Heart right ventricle (tissue), 16 donors: ENCODE data around the gene GAA. TPM values are rescaled to one million over a fixed set of nuclear protein-coding genes. Genes with fewer than 3 reads are reported as not detected.

ENCODE experiments used
- ATAC-seq, 8 donors: fragments of 200-7000 bp; cut with Tn5 transposase; one replicate each; pipeline ENCODE4 v1.9.1; 2020; ENCODE audit warnings: mild to moderate bottlenecking in 8 of 8, moderate library complexity in 8 of 8, moderate number of reproducible peaks in 1 of 8
- DNase-seq, 2 donors: peaks; one replicate each; pipeline ENCODE4 v3.0.0-alpha.2; 2020
- H3K27ac ChIP-seq, 10 donors: fragments of 200-600 bp; sonication (generic) in 2 of 10; one replicate each; pipeline versions ENCODE4 v1.5.0 to v1.8.0; 2020 to 2022; ENCODE audit warnings: mild to moderate bottlenecking in 3 of 10
- H3K27me3 ChIP-seq, 7 donors: fragments of 200-600 bp; one replicate each; pipeline ENCODE4 v1.8.0; 2021 to 2022; ENCODE audit warnings: mild to moderate bottlenecking in 2 of 7
- H3K36me3 ChIP-seq, 9 donors: fragments of 200-600 bp; sonication (generic) in 1 of 9; one replicate each; pipeline versions ENCODE4 v1.5.0 to v1.8.0; 2020 to 2022; ENCODE audit warnings: mild to moderate bottlenecking in 2 of 9
- H3K4me1 ChIP-seq, 9 donors: fragments of 200-600 bp; sonication (generic) in 1 of 9; one replicate each; pipeline versions ENCODE4 v1.5.0 to v1.8.0; 2020 to 2022; ENCODE audit warnings: mild to moderate bottlenecking in 4 of 9
- H3K4me3 ChIP-seq, 10 donors: fragments of 200-600 bp; sonication (generic) in 2 of 10; one replicate each; pipeline versions ENCODE4 v1.5.0 to v1.8.0; 2020 to 2022; ENCODE audit warnings: mild to moderate bottlenecking in 7 of 10, moderate library complexity in 2 of 10
- H3K9me3 ChIP-seq, 11 donors: fragments of 200-600 bp in 10 of 11; sonication (generic) in 2 of 11; one replicate each; pipeline versions ENCODE4 v1.5.0 to v1.8.0; 2013 to 2022; ENCODE audit warnings: mild to moderate bottlenecking in 2 of 11, control low read depth in 1 of 11, moderate library complexity in 1 of 11
- WGBS, 2 donors: extraction: QIAGEN DNeasy Blood & Tissue Kit; methylation state at CpG; one replicate each; pipeline ENCODE4 v1.1.7; 2013; ENCODE audit warnings: inconsistent platforms in 1 of 2; 5-methylcytosine and 5-hydroxymethylcytosine counted together
- intact Hi-C, 10 donors: fragments of 100-400 bp; cut with DNase I; formaldehyde crosslinking; loops; one replicate each; pipeline versions ENCODE4 v1.11.1 to v1.14.2; 2022
- polyA plus RNA-seq, 2 donors: library from polyadenylated mRNA; stranded (reverse); fragments of 200-250 nt; gene quantifications; one replicate each; pipeline ENCODE4 v1.2.3, GENCODE V29; 2013
- total RNA-seq, 10 donors: library from RNA; stranded (reverse); fragmentation: NEBNext Ultra II Directional in 3 of 10; extraction: Animal tissue kit (Norgen Biotek cat#: 25700) in 3 of 10; gene quantifications; one replicate each; pipeline versions ENCODE4 v1.2.1 to v1.2.4, GENCODE V29; 2021 to 2023
- TF ChIP-seq, protein P1 (sequence below), 9 donors: fragments of 200-600 bp; sonication (generic) in 2 of 9; IDR thresholded peaks; one replicate each; pipeline versions ENCODE4 v1.5.0 to v1.8.0; 2021 to 2022; ENCODE audit warnings: antibody characterized with exemption in 9 of 9, mild to moderate bottlenecking in 5 of 9, moderate library complexity in 1 of 9
- donor health status: Arrhythmogenic right ventricular cardiomyopathy.
- donor health status: ischemic (EF 13 %, LVEDD 7.1; RV severe dilation, severe dysfunction).
- donor health status: healthy with polysubstance abuse.
- donor health status: DM: no; HTN: yes; CAD: no.
- donor health status: DM: no; HTN: no; CAD: no.
- donor health status: ischemic (EF 25% LVEDD 6.9; RV normal size, moderate dysfunction).
- donor health status: ischemic (EF 25% LVEDD 5.7; RV mildly dilated, moderate dysfunction).
- donor health status: healthy.
- donor health status: DM: yes; HTN: yes; CAD: no.
- donor health status: Ischemic cardiomyopathy.
- donor health status: ischemic (EF 35%, LVEDD 5.7; RV mildly dilated, moderate dysfunction).
- donor health status: nonischemic (EF 11% LVEDD 7.7; RV severe dilation, severe dysfunction).
- donor health status: DM: yes; HTN: yes; CAD: no.
- donor health status: PGD.
- donor health status: ischemic (EF 29% LVEDD 5.4; RV normal size, mild dysfunction).
- donor health status: nonischemic (EF 23%, LVEDD 6.1; RV moderate dilation, normal function).

Gene GAA
- total and polyA plus RNA-seq, 12 donors = 26.4 to 67.7 (median 49.6) TPM

DNA sequence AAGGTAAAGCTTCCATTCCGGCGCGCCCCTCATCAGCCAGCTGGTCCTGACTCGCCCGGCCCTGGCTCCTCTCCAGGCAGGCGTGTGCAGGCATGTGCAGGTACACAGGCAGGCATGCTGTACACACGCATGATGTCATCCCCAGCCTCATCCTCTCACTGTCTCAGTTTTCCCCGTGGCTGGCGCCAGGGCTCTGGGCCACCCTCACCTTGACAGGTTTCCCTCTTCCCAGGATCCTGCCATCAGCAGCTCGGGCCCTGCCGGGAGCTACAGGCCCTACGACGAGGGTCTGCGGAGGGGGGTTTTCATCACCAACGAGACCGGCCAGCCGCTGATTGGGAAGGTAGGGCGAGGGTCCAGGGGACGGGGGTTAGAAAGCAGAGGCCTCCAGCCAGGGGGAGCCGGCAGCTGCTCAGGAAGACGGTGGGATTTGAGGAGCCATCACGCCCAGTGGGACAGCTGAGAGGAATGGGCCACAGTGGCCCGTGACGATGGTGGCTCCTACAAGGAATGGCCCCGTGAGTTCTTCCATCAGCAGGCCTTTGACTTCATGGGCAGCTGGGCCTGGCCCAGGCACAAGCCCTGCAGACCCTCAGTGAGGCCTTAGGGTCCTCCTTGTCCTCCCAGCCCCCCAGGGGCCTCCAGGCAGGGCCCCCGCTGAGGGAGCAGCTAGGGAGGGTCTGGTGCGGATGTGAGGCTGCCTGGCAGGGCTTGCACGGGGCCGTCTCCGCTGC is 8.5 kb downstream of the GAA start:
- TF ChIP-seq, protein P1, sequence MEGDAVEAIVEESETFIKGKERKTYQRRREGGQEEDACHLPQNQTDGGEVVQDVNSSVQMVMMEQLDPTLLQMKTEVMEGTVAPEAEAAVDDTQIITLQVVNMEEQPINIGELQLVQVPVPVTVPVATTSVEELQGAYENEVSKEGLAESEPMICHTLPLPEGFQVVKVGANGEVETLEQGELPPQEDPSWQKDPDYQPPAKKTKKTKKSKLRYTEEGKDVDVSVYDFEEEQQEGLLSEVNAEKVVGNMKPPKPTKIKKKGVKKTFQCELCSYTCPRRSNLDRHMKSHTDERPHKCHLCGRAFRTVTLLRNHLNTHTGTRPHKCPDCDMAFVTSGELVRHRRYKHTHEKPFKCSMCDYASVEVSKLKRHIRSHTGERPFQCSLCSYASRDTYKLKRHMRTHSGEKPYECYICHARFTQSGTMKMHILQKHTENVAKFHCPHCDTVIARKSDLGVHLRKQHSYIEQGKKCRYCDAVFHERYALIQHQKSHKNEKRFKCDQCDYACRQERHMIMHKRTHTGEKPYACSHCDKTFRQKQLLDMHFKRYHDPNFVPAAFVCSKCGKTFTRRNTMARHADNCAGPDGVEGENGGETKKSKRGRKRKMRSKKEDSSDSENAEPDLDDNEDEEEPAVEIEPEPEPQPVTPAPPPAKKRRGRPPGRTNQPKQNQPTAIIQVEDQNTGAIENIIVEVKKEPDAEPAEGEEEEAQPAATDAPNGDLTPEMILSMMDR (IDR thresholded peaks at IDR 0.05) = no peak
- no peak overlapping the region for H3K27ac ChIP-seq
- no peaks in the 10 kb centered on the region for H3K4me1 ChIP-seq
- no peak overlapping the region for H3K4me3 ChIP-seq
- no peak for ATAC-seq
- intact Hi-C loops = no loop called here
- no peak for DNase-seq
- no peaks in the 10 kb centered on the region for H3K27me3 ChIP-seq
- peaks cover 0 to 5% (median 0%) of the 10 kb centered on the region in 11 donors for H3K9me3 ChIP-seq
- WGBS, 2 donors = 92 to 93% methylated on average over 29 to 30 of the region's 30 CpGs
- H3K36me3 ChIP-seq = peaks cover 0 to 58% (median 0%) of the 10 kb centered on the region in 9 donors

DNA sequence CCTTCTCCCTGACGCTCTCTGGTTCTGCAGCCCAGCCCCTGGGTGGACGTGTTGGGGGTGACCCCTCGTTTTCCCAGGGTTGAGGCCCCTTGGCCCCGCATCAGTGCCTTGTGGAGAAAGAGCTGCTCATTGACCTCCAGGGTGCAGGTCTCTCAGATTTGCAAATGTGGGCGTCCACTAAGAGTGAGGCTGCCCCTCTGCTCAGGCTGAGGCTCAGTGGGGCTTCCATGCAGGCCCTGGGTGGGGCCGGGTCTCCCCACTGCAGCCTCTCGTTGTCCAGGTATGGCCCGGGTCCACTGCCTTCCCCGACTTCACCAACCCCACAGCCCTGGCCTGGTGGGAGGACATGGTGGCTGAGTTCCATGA is 9.0 kb downstream of the GAA start:
- H3K27ac ChIP-seq = no peak overlapping the region
- no peak for ATAC-seq
- H3K36me3 ChIP-seq = peaks cover 0 to 58% (median 0%) of the 10 kb centered on the region in 9 donors
- TF ChIP-seq, protein P1 (IDR thresholded peaks at IDR 0.05) = no peak
- DNase-seq = no peak
- H3K9me3 ChIP-seq = peaks cover 0 to 8% (median 0%) of the 10 kb centered on the region in 11 donors
- no peaks in the 10 kb centered on the region for H3K4me1 ChIP-seq
- WGBS, 2 donors = 86 to 89% methylated on average over 9 of the region's 9 CpGs
- H3K27me3 ChIP-seq = no peaks in the 10 kb centered on the region
- H3K4me3 ChIP-seq = no peak overlapping the region
- intact Hi-C loops = no loop called here

DNA sequence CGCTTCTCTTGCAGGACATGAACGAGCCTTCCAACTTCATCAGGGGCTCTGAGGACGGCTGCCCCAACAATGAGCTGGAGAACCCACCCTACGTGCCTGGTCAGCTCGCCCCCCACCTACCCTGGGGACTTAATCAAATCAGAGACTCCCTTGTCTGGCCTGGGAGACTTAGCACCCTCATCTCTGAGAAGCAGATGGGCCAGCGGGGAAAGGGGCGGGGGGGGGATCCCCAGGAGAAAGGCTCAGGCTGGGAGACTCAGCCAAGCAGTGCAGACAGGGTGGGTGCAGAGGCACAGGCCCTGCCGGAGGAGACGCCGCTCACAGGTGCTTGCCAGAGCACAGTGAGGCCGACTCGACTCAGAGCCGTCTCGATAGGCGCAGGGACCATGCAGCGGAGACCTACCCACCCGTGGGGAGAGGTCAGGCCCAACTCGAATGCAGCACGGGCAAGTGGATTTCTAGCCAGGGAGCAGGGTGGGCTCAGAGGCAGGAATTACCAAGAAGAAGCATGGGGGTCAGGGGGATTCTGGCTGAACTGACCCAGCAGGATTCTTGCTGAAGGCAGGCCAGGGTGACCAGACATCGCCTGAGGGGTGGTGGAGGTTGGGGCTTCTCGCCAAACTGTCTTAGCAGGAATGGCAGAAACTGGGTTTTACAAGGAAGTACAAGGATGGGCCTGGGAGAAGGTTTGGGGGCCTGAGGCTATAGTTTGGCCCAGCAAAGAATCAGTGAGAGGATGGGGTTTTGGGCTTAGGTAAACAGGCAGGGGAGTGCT is 9.7 kb downstream of the GAA start:
- DNase-seq = no peak
- H3K36me3 ChIP-seq = peaks cover 0 to 58% (median 0%) of the 10 kb centered on the region in 9 donors

More for the DNA sequence above, 9.7 kb downstream of the GAA start:
- no peak for ATAC-seq
- Histone ChIP-seq H3K27me3 (no peaks in the 10 kb centered on the region), H3K4me1 (no peaks in the 10 kb centered on the region), H3K9me3 (peaks cover 0 to 8% (median 0%) of the 10 kb centered on the region in 11 donors), H3K27ac (no peak overlapping the region), H3K4me3 (no peak overlapping the region)
- TF ChIP-seq, protein P1 (IDR thresholded peaks at IDR 0.05) = no peak
- 93 to 96% methylated on average over 21 of the region's 21 CpGs for WGBS, 2 donors
- intact Hi-C loops = no loop called here
